ENCODE measurements around the gene NIPA2. TPM values are rescaled to one million over a fixed set of nuclear protein-coding genes. Genes with fewer than 3 reads are reported as not detected.

The NIPA2 gene
- total and polyA plus RNA-seq, 8 donors: 1.2 to 280 (median 37.7) TPM

DNA sequence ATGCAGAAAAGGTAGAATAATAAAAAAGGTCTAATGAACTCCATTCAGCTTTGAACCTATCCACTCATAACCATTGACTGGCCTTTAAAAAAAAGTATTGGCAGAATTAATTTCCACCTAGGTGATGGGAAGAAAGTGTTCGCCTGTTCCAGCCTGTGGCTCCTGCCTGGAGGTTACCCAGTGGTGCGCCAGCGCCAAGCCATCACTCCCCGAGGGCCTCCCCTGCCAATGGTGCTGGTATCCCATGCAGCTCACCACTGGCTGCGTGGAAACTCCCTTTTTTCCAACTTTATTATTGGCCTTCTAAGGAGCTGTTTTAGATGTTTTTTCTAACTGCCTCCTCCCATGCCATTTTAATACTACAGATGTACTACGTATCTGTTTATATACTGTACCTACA is 29.4 kb downstream of the NIPA2 start:
- peaks cover 0 to 4% (median 0%) of the 10 kb centered on the region in 4 donors for H3K4me1 ChIP-seq
- no peak overlapping the region for H3K4me3 ChIP-seq
- intact Hi-C loops (cut with DNase I; ENCODE audit: low total_unique reads): no loop called here
- TF ChIP-seq, protein P1, sequence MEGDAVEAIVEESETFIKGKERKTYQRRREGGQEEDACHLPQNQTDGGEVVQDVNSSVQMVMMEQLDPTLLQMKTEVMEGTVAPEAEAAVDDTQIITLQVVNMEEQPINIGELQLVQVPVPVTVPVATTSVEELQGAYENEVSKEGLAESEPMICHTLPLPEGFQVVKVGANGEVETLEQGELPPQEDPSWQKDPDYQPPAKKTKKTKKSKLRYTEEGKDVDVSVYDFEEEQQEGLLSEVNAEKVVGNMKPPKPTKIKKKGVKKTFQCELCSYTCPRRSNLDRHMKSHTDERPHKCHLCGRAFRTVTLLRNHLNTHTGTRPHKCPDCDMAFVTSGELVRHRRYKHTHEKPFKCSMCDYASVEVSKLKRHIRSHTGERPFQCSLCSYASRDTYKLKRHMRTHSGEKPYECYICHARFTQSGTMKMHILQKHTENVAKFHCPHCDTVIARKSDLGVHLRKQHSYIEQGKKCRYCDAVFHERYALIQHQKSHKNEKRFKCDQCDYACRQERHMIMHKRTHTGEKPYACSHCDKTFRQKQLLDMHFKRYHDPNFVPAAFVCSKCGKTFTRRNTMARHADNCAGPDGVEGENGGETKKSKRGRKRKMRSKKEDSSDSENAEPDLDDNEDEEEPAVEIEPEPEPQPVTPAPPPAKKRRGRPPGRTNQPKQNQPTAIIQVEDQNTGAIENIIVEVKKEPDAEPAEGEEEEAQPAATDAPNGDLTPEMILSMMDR (IDR thresholded peaks at IDR 0.05): no peak
- TF ChIP-seq POLR2AphosphoS5 (IDR thresholded peaks at IDR 0.05) (no peak), EP300 (IDR thresholded peaks at IDR 0.05) (no peak), POLR2A (IDR thresholded peaks at IDR 0.05) (no peak)
- no peaks in the 10 kb centered on the region for H3K9me3 ChIP-seq
- peaks cover 61 to 100% (median 99%) of the 10 kb centered on the region in 4 donors for H3K36me3 ChIP-seq
- H3K27ac ChIP-seq: no peak overlapping the region
- DNase-seq: no peak
- no peaks in the 10 kb centered on the region for H3K27me3 ChIP-seq
- WGBS, 5 donors: 88 to 95% (median 90%) methylated on average over 6 of the region's 6 CpGs

DNA sequence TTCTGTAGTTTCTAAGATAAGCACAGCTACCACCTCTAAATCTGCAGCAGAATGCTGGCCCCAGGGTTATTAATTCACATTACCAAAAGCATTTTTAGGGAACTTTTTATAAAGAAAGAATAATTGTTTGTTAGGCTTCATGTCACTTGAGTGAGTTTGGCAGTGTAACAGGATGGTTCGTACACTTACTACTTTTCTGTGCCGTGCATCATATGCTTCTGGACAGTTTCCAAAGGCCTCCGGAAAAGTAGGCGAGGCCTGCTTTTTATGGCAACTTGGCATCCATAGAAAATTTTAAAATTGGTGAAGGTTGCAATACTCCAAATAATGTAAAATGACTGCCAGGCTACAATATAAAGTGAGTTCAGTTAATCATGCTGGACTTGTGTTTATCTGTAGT is 30.0 kb downstream of the NIPA2 start:
- Histone ChIP-seq H3K27me3 (no peaks in the 10 kb centered on the region), H3K4me1 (peaks cover 0 to 4% (median 0%) of the 10 kb centered on the region in 4 donors), H3K36me3 (peaks cover 63 to 100% (median 99%) of the 10 kb centered on the region in 4 donors), H3K9me3 (no peaks in the 10 kb centered on the region), H3K27ac (no peak overlapping the region), H3K4me3 (no peak overlapping the region)
- TF ChIP-seq, protein P1 (IDR thresholded peaks at IDR 0.05): no peak
- TF ChIP-seq POLR2A (IDR thresholded peaks at IDR 0.05) (no peak), POLR2AphosphoS5 (IDR thresholded peaks at IDR 0.05) (no peak), EP300 (IDR thresholded peaks at IDR 0.05) (no peak)
- WGBS, 5 donors: 53 to 75% (median 67%) methylated on average over 4 of the region's 4 CpGs
- intact Hi-C loops (cut with DNase I; ENCODE audit: low total_unique reads): no loop called here
- no peak for DNase-seq

DNA sequence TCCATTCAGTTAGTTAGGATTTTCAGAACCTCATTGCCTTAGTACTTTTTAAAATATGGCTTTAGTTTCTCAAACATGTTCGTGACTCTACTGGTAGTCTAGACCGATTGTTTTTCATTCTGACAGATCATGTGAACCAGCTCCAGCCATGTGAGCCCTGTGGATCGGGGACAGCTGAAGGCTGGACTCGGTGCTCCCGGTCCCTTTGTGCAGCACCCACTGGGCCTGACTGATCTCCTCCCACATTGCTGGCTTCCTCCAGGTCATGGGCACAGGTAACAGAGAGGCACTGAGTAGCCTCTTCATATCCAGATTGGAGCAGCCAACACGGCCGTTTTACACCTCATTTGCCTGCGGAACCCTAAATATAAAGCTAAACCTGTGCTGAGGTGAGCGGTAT is 30.5 kb downstream of the NIPA2 start:
- TF ChIP-seq POLR2A (IDR thresholded peaks at IDR 0.05): no peak
- TF ChIP-seq, protein P1 (IDR thresholded peaks at IDR 0.05): no peak
- TF ChIP-seq POLR2AphosphoS5 (IDR thresholded peaks at IDR 0.05): no peak
- no peak for TF ChIP-seq EP300 (IDR thresholded peaks at IDR 0.05)
- peaks cover 67 to 100% (median 99%) of the 10 kb centered on the region in 4 donors for H3K36me3 ChIP-seq
- intact Hi-C loops (cut with DNase I; ENCODE audit: low total_unique reads): no loop called here

DNA sequence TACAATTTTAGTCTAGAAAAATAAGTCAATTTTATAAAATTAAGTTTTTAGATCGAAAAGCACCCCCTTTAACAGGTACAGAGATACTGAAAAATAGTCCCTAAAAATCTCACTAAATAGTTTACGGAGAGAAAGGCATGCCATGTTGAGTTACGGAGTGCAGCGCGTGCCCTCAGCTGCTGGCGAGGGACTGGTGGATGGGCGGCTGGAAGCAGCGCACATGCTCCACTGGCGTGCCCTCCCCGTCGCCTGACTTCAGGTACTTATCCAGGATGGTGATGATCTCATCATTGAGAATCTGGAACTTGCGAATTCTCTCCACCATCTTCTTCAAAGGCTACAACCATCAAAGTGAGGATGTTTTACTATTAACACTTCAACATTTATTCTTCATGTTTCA is 31.4 kb downstream of the NIPA2 start:
- Histone ChIP-seq H3K27ac (no peak overlapping the region), H3K36me3 (peaks cover 68 to 100% (median 99%) of the 10 kb centered on the region in 4 donors), H3K27me3 (no peaks in the 10 kb centered on the region), H3K9me3 (no peaks in the 10 kb centered on the region), H3K4me1 (peaks cover 0 to 4% (median 0%) of the 10 kb centered on the region in 4 donors), H3K4me3 (no peak overlapping the region)
- DNase-seq: no peak
- TF ChIP-seq POLR2A (IDR thresholded peaks at IDR 0.05): no peak
- TF ChIP-seq POLR2AphosphoS5 (IDR thresholded peaks at IDR 0.05): no peak
- TF ChIP-seq, protein P1 (IDR thresholded peaks at IDR 0.05): no peak
- TF ChIP-seq EP300 (IDR thresholded peaks at IDR 0.05): no peak
- intact Hi-C loops (cut with DNase I; ENCODE audit: low total_unique reads): no loop called here
- WGBS, 5 donors: 95 to 99% (median 97%) methylated on average over 12 of the region's 12 CpGs

More for the DNA sequence above, 30.5 kb downstream of the NIPA2 start:
- no peaks in the 10 kb centered on the region for H3K27me3 ChIP-seq
- no peak overlapping the region for H3K4me3 ChIP-seq
- H3K27ac ChIP-seq: peak overlapping the region in 1 of 5 donors; percentile 1
- H3K4me1 ChIP-seq: peaks cover 0 to 4% (median 0%) of the 10 kb centered on the region in 4 donors
- H3K9me3 ChIP-seq: no peaks in the 10 kb centered on the region
- WGBS, 5 donors: 76 to 95% (median 91%) methylated on average over 9 of the region's 9 CpGs
- no peak for DNase-seq
